OCI-LY3 (cell line): ENCODE data around the gene CIT.
"Not testable (repeated sequence)": the region's sequence is repeated elsewhere in the genome, so short reads cannot be mapped to it uniquely, and the experiment has no call there.

ENCODE experiments used
- EZH2phosphoT487 ChIP-seq: fragments of 200-600 bp; shearing (Covaris generic); IDR thresholded peaks from 2 replicates; pipeline ENCODE4 v1.6.1; 2018; ENCODE audit warnings: antibody characterized with exemption, mixed run types, low read depth
- TF ChIP-seq, protein P1 (sequence below): fragments of 200-600, 300-600 bp; sonication (generic); IDR thresholded peaks from 2 replicates; pipeline ENCODE4 v1.5.1; 2014; ENCODE audit warnings: antibody characterized with exemption, low read length, low read depth

DNA sequence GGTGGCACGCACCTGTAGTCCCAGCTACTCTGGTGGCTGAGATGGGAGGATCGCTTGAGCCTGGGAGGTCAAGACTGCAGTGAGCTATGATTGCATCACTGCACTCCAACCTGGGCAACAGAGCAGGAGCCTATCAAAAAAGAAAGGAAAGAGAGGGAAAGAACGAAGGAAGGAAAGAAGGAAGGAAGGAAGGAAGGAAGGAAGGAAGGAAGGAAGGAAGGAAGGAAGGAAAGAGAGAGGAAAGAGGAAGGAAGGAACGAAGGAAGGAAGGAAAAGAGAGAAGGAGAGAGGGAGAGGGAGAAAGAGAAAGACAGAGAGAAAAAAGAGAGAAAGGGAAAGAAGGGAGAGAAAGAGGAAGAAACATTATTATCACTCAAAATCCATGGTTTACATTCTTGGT, 6.7 kb upstream of the CIT start:
- TF ChIP-seq, protein P1, sequence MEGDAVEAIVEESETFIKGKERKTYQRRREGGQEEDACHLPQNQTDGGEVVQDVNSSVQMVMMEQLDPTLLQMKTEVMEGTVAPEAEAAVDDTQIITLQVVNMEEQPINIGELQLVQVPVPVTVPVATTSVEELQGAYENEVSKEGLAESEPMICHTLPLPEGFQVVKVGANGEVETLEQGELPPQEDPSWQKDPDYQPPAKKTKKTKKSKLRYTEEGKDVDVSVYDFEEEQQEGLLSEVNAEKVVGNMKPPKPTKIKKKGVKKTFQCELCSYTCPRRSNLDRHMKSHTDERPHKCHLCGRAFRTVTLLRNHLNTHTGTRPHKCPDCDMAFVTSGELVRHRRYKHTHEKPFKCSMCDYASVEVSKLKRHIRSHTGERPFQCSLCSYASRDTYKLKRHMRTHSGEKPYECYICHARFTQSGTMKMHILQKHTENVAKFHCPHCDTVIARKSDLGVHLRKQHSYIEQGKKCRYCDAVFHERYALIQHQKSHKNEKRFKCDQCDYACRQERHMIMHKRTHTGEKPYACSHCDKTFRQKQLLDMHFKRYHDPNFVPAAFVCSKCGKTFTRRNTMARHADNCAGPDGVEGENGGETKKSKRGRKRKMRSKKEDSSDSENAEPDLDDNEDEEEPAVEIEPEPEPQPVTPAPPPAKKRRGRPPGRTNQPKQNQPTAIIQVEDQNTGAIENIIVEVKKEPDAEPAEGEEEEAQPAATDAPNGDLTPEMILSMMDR: not testable (repeated sequence)
- not testable (repeated sequence) for TF ChIP-seq EZH2phosphoT487
